MM.1S (cell line): ENCODE results near the gene MAPK8IP1.

ENCODE experiments used
- DNase-seq: peaks from one replicate; pipeline ENCODE4 v3.0.0-alpha.2; 2015
- H2AFZ ChIP-seq: fragments of 300-600 bp; sonication (generic); 2 replicates; pipeline ENCODE4 v1.6.0; 2016; ENCODE audit warnings: antibody characterized with exemption, low read length
- H3F3A ChIP-seq: fragments of 300-600 bp; sonication (generic); 2 replicates; pipeline ENCODE4 v1.6.1; 2016; ENCODE audit warnings: mild to moderate bottlenecking, antibody characterized with exemption, low read length, moderate library complexity, mixed read lengths; ENCODE audit not compliant: insufficient read depth
- H3K27ac ChIP-seq: fragments of 300-600 bp; sonication (generic); 2 replicates; pipeline ENCODE4 v1.5.1; 2016; ENCODE audit warnings: mild to moderate bottlenecking, low read length
- H3K27me3 ChIP-seq: fragments of 300-600 bp; sonication (generic); replicated peaks from 2 replicates; pipeline ENCODE4 v1.6.0; 2016; ENCODE audit warnings: low read length; ENCODE audit not compliant: insufficient read depth
- H3K36me3 ChIP-seq: fragments of 300-600 bp; sonication (generic); replicated peaks from 2 replicates; pipeline ENCODE4 v1.6.1; 2016; ENCODE audit warnings: mild to moderate bottlenecking, low read length, mixed read lengths; ENCODE audit not compliant: insufficient read depth
- H3K4me1 ChIP-seq: fragments of 300-600 bp; sonication (generic); 2 replicates; pipeline ENCODE4 v1.6.1; 2016; ENCODE audit warnings: low read length, mixed read lengths
- H3K4me2 ChIP-seq: fragments of 300-600 bp; sonication (generic); 2 replicates; pipeline ENCODE4 v1.6.0; 2016; ENCODE audit warnings: low read depth, low read length
- H3K4me3 ChIP-seq: fragments of 300-600 bp; sonication (generic); 2 replicates; pipeline ENCODE4 v1.5.1; 2016; ENCODE audit warnings: low read length, mixed read lengths
- H3K79me2 ChIP-seq: fragments of 300-600 bp; sonication (generic); 2 replicates; pipeline ENCODE4 v1.6.1; 2016; ENCODE audit warnings: mixed run types, low read length, mixed read lengths
- H3K9ac ChIP-seq: fragments of 300-600 bp; sonication (generic); 2 replicates; pipeline ENCODE4 v1.6.1; 2016; ENCODE audit warnings: low read length, mixed read lengths
- H3K9me2 ChIP-seq: fragments of 300-600 bp; sonication (generic); replicated peaks from 2 replicates; pipeline ENCODE4 v1.6.1; 2016; ENCODE audit warnings: mild to moderate bottlenecking, low read length, mixed read lengths; ENCODE audit not compliant: insufficient read depth
- H3K9me3 ChIP-seq: fragments of 300-600 bp; sonication (generic); replicated peaks from 2 replicates; pipeline ENCODE4 v1.6.1; 2016; ENCODE audit warnings: mild to moderate bottlenecking, low read length, mixed read lengths; ENCODE audit not compliant: insufficient read depth
- H4K20me1 ChIP-seq: fragments of 300-600 bp; sonication (generic); 2 replicates; pipeline ENCODE4 v1.6.1; 2016; ENCODE audit warnings: mild to moderate bottlenecking, low read length, moderate library complexity, mixed read lengths; ENCODE audit not compliant: insufficient read depth
- CTCF ChIP-seq: fragments of 300-600 bp; sonication (generic); IDR thresholded peaks from 2 replicates; pipeline ENCODE4 v1.5.1; 2016; ENCODE audit warnings: antibody characterized with exemption, low read length, mixed read lengths
- EZH2 ChIP-seq: fragments of 300-600 bp; sonication (generic); optimal IDR thresholded peaks from 2 replicates; pipeline ENCODE3; 2017; ENCODE audit warnings: low read depth, mild to moderate bottlenecking, antibody characterized with exemption, low read length, mixed read lengths
- EZH2phosphoT487 ChIP-seq: fragments of 300-600 bp; sonication (generic); IDR thresholded peaks from 2 replicates; pipeline ENCODE4 v1.6.1; 2018; ENCODE audit warnings: antibody characterized with exemption, low read length

Gene MAPK8IP1

GRCh38 chr11:45871638-45872037 is 13.8 kb upstream of the MAPK8IP1 start:
- Histone ChIP-seq H3K27ac (no peak overlapping the region), H3K9ac (no peak overlapping the region), H3K27me3 (no peaks in the 10 kb centered on the region), H3F3A (no peaks in the 10 kb centered on the region), H3K9me2 (no peaks in the 10 kb centered on the region), H3K79me2 (no peaks in the 10 kb centered on the region), H3K36me3 (peaks cover 7% of the 10 kb centered on the region; the same call in 1 of the 2 replicates), H3K4me3 (no peak overlapping the region), H4K20me1 (no peaks in the 10 kb centered on the region), H2AFZ (no peak overlapping the region), H3K4me2 (no peak overlapping the region), H3K4me1 (no peaks in the 10 kb centered on the region), H3K9me3 (no peaks in the 10 kb centered on the region)
- TF ChIP-seq EZH2phosphoT487 (no peak), EZH2 (no peak), CTCF (no peak)
- DNase-seq = no peak

- Histone ChIP-seq H3K27ac (no peak overlapping the region), H3K36me3 (peaks cover 7% of the 10 kb centered on the region; the same call in 1 of the 2 replicates), H3K9ac (no peak overlapping the region)
Observed at GRCh38 chr11:45872651-45873356, 12.6 kb upstream of the MAPK8IP1 start.

GRCh38 chr11:45876401-45876800 is 9.1 kb upstream of the MAPK8IP1 start:
- Histone ChIP-seq H3K27me3 (no peaks in the 10 kb centered on the region), H3K79me2 (no peaks in the 10 kb centered on the region), H3F3A (no peaks in the 10 kb centered on the region), H3K9me2 (no peaks in the 10 kb centered on the region), H3K27ac (no peak overlapping the region), H2AFZ (no peak overlapping the region), H3K9ac (no peak overlapping the region), H4K20me1 (no peaks in the 10 kb centered on the region), H3K36me3 (no peaks in the 10 kb centered on the region), H3K4me3 (no peak overlapping the region), H3K4me2 (no peak overlapping the region), H3K9me3 (no peaks in the 10 kb centered on the region), H3K4me1 (no peaks in the 10 kb centered on the region)
- no peak for DNase-seq
- TF ChIP-seq CTCF (no peak), EZH2phosphoT487 (no peak), EZH2 (no peak)

More at GRCh38 chr11:45872651-45873356, 12.6 kb upstream of the MAPK8IP1 start:
- no peak for DNase-seq
- no peaks in the 10 kb centered on the region for H3K79me2 ChIP-seq
- no peak overlapping the region for H3K4me3 ChIP-seq
- no peaks in the 10 kb centered on the region for H3F3A ChIP-seq
- no peaks in the 10 kb centered on the region for H3K27me3 ChIP-seq
- no peak overlapping the region for H2AFZ ChIP-seq
- H4K20me1 ChIP-seq = no peaks in the 10 kb centered on the region
- no peaks in the 10 kb centered on the region for H3K9me2 ChIP-seq
- no peaks in the 10 kb centered on the region for H3K9me3 ChIP-seq
- no peaks in the 10 kb centered on the region for H3K4me1 ChIP-seq
- no peak overlapping the region for H3K4me2 ChIP-seq
- TF ChIP-seq CTCF (peak; percentile 52), EZH2phosphoT487 (no peak), EZH2 (no peak)
